Measurements from ENCODE around the gene EVX2. TPM values are rescaled to one million over a fixed set of nuclear protein-coding genes. Genes with fewer than 3 reads are reported as not detected.

The EVX2 gene
- total RNA-seq, 1 donor from 2014 or later = not detected

DNA sequence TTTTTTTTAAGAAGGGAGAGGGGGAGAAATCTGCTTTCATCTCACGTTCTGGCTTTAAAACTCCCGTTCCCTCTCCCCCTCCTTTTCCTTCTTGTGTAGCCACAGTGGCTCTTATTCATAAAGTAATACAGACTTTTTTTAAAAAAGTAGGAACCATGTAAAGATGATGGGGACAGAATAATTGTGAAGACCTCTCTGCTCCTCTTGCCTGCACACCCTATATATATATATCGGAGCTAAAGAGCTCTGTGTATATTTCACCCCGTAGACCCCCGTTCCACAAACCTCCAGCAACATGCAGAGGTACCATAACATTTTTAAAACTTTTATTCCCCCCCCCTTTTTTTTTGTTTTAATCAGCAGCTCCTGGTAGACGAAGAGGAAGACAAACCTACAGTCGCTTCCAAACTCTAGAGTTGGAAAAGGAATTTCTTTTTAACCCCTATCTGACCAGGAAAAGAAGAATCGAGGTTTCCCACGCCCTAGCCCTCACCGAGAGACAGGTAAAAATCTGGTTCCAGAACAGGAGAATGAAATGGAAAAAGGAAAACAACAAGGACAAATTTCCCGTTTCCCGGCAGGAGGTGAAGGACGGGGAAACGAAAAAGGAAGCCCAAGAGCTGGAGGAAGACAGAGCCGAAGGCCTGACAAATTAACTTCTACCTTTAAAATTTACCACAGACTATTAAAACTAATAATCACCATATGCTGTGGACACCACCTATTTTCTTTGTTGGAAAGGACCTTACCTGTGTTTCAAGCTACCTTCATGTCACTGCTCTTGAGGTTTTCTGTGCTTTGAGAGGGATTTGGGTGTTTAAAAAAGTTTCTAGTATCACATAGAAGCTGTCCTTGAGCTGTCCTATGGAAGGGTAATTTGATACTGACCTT, 47.4 kb upstream of the EVX2 start:
- TF ChIP-seq EZH2 (IDR thresholded peaks at IDR 0.05) = peak; percentile 81
- TF ChIP-seq, protein P1, sequence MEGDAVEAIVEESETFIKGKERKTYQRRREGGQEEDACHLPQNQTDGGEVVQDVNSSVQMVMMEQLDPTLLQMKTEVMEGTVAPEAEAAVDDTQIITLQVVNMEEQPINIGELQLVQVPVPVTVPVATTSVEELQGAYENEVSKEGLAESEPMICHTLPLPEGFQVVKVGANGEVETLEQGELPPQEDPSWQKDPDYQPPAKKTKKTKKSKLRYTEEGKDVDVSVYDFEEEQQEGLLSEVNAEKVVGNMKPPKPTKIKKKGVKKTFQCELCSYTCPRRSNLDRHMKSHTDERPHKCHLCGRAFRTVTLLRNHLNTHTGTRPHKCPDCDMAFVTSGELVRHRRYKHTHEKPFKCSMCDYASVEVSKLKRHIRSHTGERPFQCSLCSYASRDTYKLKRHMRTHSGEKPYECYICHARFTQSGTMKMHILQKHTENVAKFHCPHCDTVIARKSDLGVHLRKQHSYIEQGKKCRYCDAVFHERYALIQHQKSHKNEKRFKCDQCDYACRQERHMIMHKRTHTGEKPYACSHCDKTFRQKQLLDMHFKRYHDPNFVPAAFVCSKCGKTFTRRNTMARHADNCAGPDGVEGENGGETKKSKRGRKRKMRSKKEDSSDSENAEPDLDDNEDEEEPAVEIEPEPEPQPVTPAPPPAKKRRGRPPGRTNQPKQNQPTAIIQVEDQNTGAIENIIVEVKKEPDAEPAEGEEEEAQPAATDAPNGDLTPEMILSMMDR (IDR thresholded peaks at IDR 0.05) = no peak
- TF ChIP-seq EZH2phosphoT487 (IDR thresholded peaks at IDR 0.05) = peak; percentile 4
- peak overlapping the region; percentile 79 for H3K4me3 Mint-ChIP-seq
- Histone ChIP-seq H4K20me1 (ENCODE audit: low read depth) (peaks cover 91% of the 10 kb centered on the region), H3K9me3 (ENCODE audit: low read depth) (no peaks in the 10 kb centered on the region), H3K4me3 (no peak overlapping the region), H3K79me2 (ENCODE audit: low read depth) (no peaks in the 10 kb centered on the region), H3K4me2 (no peak overlapping the region), H3K27me3 (peaks cover 100% of the 10 kb centered on the region), H3F3A (ENCODE audit: low read depth) (peaks cover 3% of the 10 kb centered on the region), H3K9ac (no peak overlapping the region), H3K4me1 (peaks cover 3% of the 10 kb centered on the region), H3K27ac (no peak overlapping the region), H3K36me3 (no peaks in the 10 kb centered on the region), H2AFZ (replicated peaks) (no peak overlapping the region)
- H3K9me3 Mint-ChIP-seq = peaks cover 9% of the 10 kb centered on the region
- no peak for DNase-seq (ENCODE audit: low spot score)
- H3K36me3 Mint-ChIP-seq = no peaks in the 10 kb centered on the region
- H3K27ac Mint-ChIP-seq = no peak overlapping the region
- H3K4me1 Mint-ChIP-seq = peaks cover 12% of the 10 kb centered on the region
- peaks cover 90% of the 10 kb centered on the region for H3K27me3 Mint-ChIP-seq (ENCODE audit: insufficient read depth, low read depth)

DNA sequence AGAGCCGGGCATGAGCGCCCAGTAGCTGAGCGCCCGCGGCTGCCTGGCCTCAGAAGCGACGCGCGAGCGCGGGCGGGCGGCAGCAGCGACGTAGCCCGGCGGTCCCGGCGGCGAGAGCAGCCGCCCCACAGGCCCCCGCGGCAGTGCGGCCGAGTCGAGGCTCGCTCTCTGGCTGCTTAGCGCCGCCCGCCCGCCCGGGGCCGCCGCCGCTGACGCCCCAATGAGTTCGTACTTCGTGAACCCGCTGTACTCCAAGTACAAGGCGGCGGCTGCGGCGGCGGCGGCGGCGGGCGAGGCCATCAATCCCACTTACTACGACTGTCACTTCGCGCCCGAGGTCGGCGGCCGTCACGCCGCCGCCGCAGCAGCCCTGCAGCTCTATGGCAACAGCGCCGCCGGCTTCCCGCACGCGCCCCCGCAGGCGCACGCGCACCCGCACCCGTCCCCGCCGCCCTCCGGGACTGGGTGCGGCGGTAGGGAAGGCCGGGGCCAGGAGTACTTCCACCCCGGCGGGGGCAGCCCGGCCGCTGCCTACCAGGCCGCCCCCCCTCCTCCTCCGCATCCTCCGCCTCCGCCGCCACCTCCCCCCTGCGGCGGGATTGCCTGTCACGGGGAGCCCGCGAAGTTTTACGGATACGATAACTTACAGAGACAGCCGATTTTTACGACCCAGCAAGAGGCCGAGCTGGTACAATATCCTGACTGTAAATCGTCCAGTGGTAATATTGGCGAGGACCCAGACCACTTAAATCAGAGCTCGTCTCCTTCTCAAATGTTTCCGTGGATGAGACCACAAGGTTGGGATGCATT, 46.6 kb upstream of the EVX2 start:
- H3K36me3 ChIP-seq = no peaks in the 10 kb centered on the region
- Mint-ChIP-seq H3K9me3 (peaks cover 9% of the 10 kb centered on the region), H3K27ac (no peak overlapping the region), H3K4me1 (peaks cover 12% of the 10 kb centered on the region), H3K4me3 (peak overlapping the region; percentile 79), H3K27me3 (ENCODE audit: insufficient read depth, low read depth) (peaks cover 90% of the 10 kb centered on the region), H3K36me3 (no peaks in the 10 kb centered on the region)
- no peak overlapping the region for H3K27ac ChIP-seq
- H3F3A ChIP-seq (ENCODE audit: low read depth) = peaks cover 3% of the 10 kb centered on the region
- no peak overlapping the region for H3K9ac ChIP-seq
- H3K4me3 ChIP-seq = peak overlapping the region; percentile 39
- no peaks in the 10 kb centered on the region for H3K9me3 ChIP-seq (ENCODE audit: low read depth)
- H3K4me2 ChIP-seq = peak overlapping the region; percentile 69
- H3K4me1 ChIP-seq = peaks cover 3% of the 10 kb centered on the region
- H2AFZ ChIP-seq (replicated peaks) = no peak overlapping the region
- TF ChIP-seq EZH2 (IDR thresholded peaks at IDR 0.05) (peak; percentile 79), EZH2phosphoT487 (IDR thresholded peaks at IDR 0.05) (peak; percentile 69)
- TF ChIP-seq, protein P1 (IDR thresholded peaks at IDR 0.05) = no peak
- H3K27me3 ChIP-seq = peaks cover 100% of the 10 kb centered on the region
- peak; percentile 76 for DNase-seq (ENCODE audit: low spot score)
- H4K20me1 ChIP-seq (ENCODE audit: low read depth) = peaks cover 90% of the 10 kb centered on the region
- H3K79me2 ChIP-seq (ENCODE audit: low read depth) = no peaks in the 10 kb centered on the region

DNA sequence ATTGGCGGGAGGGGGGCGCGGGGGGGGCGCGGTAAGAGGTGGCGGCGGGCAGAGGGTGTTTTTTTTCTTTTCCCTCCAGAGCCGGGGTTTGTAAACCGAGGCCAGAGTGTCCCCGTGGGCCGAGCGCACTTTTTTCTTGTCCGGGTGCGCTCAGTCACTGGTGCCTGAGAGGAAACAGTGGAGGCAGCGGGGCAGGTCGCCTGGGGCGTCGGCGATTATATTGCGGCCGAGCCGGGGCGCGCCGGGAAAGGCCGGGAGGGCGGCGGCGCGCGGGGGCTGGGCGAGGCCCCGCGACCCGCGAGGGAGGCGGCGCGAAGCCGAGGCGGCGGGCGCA, 46.0 kb upstream of the EVX2 start:
- no peak overlapping the region for H3K9ac ChIP-seq
- peak; percentile 17 for TF ChIP-seq EZH2 (IDR thresholded peaks at IDR 0.05)
- TF ChIP-seq, protein P1 (IDR thresholded peaks at IDR 0.05) = no peak
- H4K20me1 ChIP-seq (ENCODE audit: low read depth) = peaks cover 90% of the 10 kb centered on the region
- H3K4me2 ChIP-seq = peak overlapping the region; percentile 69
- no peak for DNase-seq (ENCODE audit: low spot score)
- no peaks in the 10 kb centered on the region for H3K36me3 ChIP-seq
- H3K4me1 ChIP-seq = peaks cover 3% of the 10 kb centered on the region
- no peaks in the 10 kb centered on the region for H3K79me2 ChIP-seq (ENCODE audit: low read depth)
- peaks cover 8% of the 10 kb centered on the region for H3K9me3 Mint-ChIP-seq
- peaks cover 90% of the 10 kb centered on the region for H3K27me3 Mint-ChIP-seq (ENCODE audit: insufficient read depth, low read depth)
- H2AFZ ChIP-seq (replicated peaks) = no peak overlapping the region
- H3K27ac ChIP-seq = no peak overlapping the region
- peaks cover 3% of the 10 kb centered on the region for H3F3A ChIP-seq (ENCODE audit: low read depth)
- no peak overlapping the region for H3K27ac Mint-ChIP-seq
- peaks cover 100% of the 10 kb centered on the region for H3K27me3 ChIP-seq
- no peaks in the 10 kb centered on the region for H3K9me3 ChIP-seq (ENCODE audit: low read depth)
- H3K36me3 Mint-ChIP-seq = no peaks in the 10 kb centered on the region
- peaks cover 12% of the 10 kb centered on the region for H3K4me1 Mint-ChIP-seq
- peak overlapping the region; percentile 76 for H3K4me3 Mint-ChIP-seq
- peak overlapping the region; percentile 39 for H3K4me3 ChIP-seq

Measured in neural progenitor cell (in vitro differentiated cells).